DMS79 (cell line): ENCODE data around the gene FOXN1.
"Not testable (repeated sequence)": the region's sequence is repeated elsewhere in the genome, so short reads cannot be mapped to it uniquely, and the experiment has no call there.

Experiments used
- DNase-seq: peaks from one replicate; lab custom pipeline; 2025; lab: John Stamatoyannopoulos, UW

FOXN1 gene

DNA sequence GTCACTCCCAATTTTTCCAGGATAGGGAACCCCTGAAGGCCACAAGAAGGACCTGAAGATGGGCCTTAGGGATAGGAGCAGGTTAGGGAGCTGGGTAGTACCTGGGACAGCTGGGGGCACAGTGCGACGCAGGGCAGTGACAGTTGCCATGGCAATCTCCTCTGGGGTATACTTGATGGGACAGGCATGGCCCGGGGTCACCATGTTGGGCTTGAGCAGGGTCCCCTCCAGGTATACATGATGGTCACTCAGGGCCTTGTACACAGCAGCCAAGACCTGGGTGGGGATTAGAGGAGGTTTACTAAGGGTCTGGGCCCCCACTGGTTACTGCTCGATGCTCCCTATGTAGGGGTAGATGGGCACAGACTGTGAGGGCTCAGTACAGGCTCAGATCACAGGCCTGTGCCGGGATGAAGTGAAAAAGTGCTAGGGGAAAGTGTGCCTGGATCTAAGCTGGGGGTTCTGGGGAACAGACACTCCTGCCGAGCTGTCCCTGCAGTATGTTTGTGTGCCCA is 67.9 kb downstream of the FOXN1 start:
- DNase-seq: no peak

DNA sequence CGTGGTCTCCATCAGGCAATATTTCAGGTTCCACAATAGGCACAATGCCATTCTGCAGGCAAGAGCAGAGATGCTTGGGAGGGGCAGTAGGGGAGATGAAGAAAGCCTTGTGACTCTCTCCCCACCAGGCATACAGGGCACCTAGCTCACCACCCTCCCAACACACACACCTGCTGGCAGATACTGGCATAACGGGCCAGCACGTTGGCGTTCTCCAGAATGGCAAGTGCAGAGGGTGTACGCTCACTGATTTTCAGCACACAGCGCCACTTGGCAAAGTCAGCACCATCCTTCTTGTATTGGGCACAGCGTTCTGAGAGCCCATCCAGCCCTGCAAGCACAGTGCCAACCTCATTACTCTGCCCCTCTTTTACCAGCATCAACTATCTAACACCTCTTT is 68.4 kb downstream of the FOXN1 start:
- DNase-seq: no peak

DNA sequence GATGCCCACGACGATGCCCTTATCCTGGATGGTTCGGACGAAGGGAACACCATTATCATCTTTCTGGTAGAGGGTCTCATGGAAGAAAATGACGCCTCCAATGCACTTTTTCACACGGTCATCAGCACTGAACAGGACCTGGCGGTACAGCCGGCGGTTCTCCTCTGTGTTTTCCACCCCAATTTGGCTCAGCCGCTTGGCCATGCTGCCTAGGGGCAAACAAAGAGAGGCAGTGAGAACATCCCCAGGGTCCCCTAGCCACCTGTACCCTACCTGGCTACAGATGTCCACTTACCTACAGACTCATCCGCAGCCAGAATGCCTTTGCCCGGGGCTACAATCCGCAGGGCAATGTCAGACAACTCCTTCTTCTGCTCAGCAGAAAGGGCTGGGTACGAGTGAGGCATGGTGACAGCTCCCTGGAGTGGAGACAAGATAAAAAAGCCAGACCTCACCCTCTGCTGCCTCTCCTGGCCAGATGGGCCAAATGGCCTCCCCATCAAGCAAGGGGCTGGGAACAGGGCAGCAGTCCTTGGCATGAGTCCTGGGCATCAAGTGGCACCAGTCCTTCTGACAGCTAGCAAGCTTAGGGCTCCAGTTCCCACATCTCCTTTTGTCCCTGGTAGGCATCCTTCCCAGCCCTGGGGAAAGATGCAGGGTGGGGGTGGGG is 69.1 kb downstream of the FOXN1 start:
- DNase-seq: no peak

DNA sequence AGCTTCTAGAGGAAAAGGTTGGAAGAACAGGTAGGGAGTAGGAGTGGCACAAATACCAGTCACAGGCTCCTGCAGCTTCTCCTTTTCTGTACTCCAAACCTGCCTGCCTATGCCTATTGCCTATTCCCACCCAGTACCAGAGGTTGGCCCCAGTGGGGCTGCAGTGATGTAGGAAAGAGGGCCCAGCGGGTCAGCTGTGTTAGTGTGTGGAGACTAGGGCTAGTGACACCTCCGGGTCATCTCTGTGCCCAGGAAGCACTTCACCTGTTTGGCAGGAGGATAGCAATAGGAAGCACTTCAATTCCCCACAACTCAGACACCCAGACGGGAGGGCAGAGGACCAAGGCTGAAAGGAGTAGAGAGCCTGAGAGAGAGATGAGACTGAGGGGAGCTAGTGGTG is 69.9 kb downstream of the FOXN1 start:
- DNase-seq: not testable (repeated sequence)

DNA sequence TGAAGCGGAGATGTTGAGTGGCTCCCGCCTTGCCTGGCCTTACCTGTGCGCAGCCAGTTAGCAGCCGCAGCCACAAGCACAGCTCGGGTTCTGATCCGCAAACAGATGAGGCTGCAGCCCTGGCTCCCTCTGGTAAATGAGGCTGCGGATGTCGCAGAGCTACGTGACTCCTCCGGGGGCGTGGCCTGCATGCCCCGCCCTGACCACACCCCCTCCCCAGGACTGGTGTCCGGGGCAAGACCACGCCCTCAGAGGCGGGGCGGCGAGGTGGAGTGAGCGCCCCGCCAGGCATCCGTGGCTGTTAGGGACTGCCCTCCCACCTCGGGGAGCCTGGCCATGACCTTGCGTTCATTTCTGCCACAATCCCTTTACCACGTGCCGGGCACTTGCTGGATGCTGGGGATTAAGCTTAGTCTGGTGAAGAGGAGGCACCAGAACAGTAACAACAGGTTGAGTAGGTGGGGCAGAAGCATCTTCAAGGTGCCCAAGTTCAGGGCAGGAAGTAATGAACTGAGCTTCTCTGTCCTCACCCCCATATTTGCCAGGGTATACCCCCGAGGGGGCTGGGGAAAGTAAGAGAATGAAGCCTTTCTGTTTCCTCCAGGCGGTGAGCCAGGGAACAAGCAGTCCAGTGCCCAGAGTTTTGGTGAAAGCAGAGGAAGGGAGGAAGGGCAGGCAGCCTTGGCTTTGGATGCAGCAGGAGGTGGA is 70.8 kb downstream of the FOXN1 start, which contains the start of gene ALDOC:
TSS of gene ALDOC (minus strand) at position 138 of the 708 bp plus-strand sequence. CDS start 1,363 bp downstream, outside the sequence.
- DNase-seq: no peak

DNA sequence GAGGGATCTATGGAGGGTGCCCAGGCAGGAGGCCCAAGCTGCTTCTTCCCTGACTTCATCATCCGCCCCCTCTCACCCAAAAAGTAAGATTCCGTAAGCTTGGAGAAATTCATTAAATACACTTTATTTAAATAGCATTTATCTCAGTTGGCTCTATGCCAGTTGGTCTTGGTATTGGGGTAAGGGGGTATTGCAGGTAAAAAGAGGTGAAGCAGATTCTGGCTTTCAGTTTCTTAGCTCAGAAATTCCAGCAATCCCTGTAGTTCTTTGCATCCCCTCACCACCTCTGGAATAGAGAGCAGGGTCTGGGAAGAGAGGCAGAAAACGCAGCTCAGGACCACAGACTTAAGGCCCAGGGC is 71.3 kb downstream of the FOXN1 start:
- no peak for DNase-seq

DNA sequence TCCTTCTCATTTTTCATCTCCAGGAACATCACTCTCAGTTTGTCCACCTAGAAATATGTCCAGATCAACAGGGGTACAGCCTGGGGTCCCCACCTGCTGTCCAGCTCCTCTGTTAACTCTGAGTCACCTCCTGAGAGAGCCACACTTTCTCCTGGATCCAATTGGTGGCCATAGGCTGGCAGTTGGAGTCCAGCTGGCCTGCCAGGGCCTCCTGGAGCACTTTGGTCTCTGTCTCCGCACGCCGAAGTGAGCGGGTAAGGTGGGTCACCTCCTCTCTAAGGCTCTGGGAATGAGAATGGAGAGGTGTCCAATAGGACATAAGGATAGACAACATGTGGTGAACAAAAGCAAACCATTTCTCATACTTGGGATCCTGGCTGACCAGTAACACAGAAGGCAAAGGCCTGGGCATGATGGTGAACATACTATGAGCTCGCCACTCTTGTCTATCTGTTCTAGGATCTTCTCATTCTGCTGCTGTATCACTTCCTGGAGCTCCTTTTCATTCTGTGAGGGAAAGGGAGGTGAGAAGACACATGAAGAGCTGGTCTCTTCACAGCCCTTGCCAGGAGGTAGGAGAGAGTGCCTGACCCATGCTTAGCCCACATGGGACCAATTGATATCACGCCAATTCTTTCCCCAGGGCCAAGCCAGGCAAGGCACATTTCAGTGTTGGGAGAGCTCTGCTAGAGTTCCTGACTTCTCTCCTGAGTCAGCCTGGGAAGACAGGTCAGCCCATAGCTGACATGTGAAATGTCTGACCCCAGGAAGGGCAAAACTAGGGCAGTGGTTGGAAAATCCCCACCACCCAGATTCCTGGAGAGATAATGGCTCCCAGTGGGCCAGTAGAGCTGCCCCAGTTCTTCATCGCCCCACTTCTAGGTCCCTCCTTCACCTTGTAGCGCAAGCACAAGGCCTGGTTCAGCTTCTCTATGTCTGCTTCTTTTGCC is 72.4 kb downstream of the FOXN1 start:
- no peak for DNase-seq

DNA sequence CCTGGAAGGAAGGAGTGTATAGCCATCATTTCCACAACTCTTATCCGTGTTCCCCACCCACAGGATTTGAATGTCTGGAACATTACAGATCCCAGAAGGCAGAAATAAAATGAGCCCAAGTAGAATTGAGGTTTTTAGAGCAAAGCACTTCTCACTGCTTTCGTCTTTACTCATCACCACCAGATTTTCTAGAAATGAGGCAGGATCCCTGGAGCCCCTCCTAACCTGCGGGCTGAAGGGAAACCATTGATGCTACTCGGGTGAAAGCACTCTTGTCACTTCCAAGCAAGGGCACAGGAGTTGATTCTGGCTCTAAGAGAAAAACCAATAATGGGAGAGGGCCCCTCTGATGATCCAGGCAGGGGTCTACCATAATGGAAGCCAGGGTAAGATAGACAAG is 73.4 kb downstream of the FOXN1 start:
- no peak for DNase-seq

DNA sequence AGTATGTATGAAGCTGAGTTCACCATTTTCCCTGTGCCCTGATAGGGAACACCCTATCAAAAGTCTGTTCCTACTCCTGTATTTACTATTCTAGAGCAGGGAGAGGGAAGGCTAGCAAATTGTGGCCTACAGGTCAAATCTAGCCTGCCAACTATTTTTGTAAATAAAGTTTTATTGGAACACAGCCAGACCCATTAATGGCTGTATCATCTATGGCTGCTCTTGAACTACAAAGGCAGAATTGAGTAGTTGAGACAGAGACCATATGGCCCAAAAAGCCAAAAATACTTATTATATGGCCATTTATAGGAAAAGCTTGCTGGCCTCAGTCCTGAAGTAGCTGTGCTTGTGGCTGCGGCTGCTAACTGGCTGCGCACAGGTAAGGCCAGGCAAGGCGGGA is 74.8 kb downstream of the FOXN1 start:
- no peak for DNase-seq

DNA sequence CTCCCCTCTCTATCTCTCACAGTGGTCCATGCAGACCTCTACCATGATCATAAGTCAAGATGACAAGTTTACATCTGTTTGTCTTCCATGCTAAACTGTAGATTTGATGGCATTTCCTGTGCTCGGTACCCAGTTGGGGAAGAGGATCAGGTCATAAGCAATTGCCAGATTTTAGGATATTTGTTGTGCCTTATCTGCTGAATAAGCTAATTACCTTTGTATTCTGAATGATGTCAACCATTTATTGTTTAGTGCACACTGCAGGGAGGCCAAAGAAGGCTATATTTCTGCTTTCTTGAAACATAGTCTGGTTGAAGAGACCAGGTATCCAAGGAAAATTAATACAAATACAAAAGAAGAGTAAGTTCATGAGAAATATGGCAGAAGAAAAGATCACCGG is 76.4 kb downstream of the FOXN1 start:
- DNase-seq: no peak

DNA sequence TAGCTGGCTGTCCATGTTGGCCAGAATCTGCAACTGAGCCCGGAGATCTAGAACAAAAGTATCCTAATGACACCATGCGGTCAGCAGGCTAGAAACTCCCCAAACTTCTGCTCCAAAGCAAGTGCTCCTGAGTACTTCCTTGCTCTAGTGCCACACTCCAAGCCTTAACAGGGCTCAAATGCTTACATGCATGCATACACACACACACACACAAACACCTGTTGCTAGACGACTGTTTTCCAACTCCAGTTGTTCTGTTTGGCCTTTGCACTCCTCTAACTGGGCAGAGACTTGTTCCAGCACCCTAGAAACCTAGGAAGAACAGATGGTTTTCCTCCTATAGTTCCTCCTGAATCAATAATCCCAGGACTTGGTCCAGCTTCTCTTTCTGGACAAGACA is 78.3 kb downstream of the FOXN1 start:
- DNase-seq: no peak

DNA sequence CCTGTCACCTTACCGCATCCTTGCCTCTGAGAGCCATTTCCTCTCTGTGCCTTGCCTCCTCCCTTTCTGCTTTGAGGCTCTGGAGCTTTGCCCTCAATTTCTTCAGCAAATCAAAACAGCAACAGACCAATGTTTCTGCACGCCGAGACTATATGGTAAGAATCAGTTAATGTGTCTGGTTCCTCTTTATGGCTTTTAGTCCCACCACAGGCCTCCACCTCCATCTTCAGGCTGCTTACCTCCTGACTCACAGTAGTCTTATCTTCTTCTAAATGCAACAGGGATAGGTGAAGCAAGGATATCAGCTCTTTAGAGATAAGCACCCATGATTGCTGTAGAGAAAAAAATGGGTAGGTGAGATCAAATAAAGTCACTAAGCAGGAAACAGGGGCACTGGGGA is 79.7 kb downstream of the FOXN1 start:
- no peak for DNase-seq
